HepG2 (cell line): ENCODE measurements around the gene ACSM5. TPM values are rescaled to one million over a fixed set of nuclear protein-coding genes. Genes with fewer than 3 reads are reported as not detected.

Source experiments
- KDM4B ChIP-seq: sonication (generic); formaldehyde crosslinking; IDR thresholded peaks from 2 replicates; pipeline ENCODE4 v1.4.0; 2020; ENCODE audit warnings: missing genetic modification reagents
- MEIS1 ChIP-seq: sonication (generic); formaldehyde crosslinking; IDR thresholded peaks from 2 replicates; pipeline ENCODE4 v1.9.0; 2021; ENCODE audit warnings: mild to moderate bottlenecking, missing genetic modification reagents, moderate library complexity, borderline replicate concordance
- PCBP2 ChIP-seq: fragments of 200-400 bp; formaldehyde crosslinking; optimal IDR thresholded peaks from 2 replicates; pipeline ENCODE3; 2018; ENCODE audit warnings: low read length, low read depth; ENCODE audit not compliant: poor library complexity, severe bottlenecking
- ZFP37 ChIP-seq: sonication (generic); formaldehyde crosslinking; IDR thresholded peaks from 2 replicates; pipeline ENCODE4 v1.4.0; 2020; ENCODE audit warnings: missing genetic modification reagents, borderline replicate concordance
- ZNF20 ChIP-seq: sonication (generic); formaldehyde crosslinking; IDR thresholded peaks from 2 replicates; pipeline ENCODE4 v1.4.0; 2020; ENCODE audit warnings: mild to moderate bottlenecking, moderate library complexity, missing genetic modification reagents
- ZNF839 ChIP-seq: sonication (generic); formaldehyde crosslinking; IDR thresholded peaks from 2 replicates; pipeline ENCODE4 v1.4.0; 2020; ENCODE audit warnings: missing genetic modification reagents, mild to moderate bottlenecking, borderline replicate concordance
- polyA plus RNA-seq, 8 experiments: library from polyadenylated mRNA; depleted of rRNA in 3 of 8; stranded (reverse) in 7 of 8; unstranded in 1 of 8; fragments of >200 nt; fragmentation: Illumina TruSeq in 4 of 8; extraction: Trizol in 4 of 8; gene quantifications; 2 replicates each; pipeline versions ENCODE4 v1.2.1 to v1.2.3, GENCODE V29; 2011 to 2016; ENCODE audit warnings: low read depth in 4 of 8, missing spikeins in 1 of 8, mixed read lengths in 1 of 8; ENCODE audit not compliant: insufficient read depth in 1 of 8
- total RNA-seq, 5 experiments: library from RNA; depleted of rRNA; stranded (reverse); fragments of >200 nt; fragmentation: Illumina TruSeq; extraction: Trizol; gene quantifications; 2 replicates each; pipeline ENCODE4 v1.2.3, GENCODE V29; 2016; ENCODE audit warnings: low read depth in 1 of 5
- TF ChIP-seq, protein P1 (sequence below), 2 experiments: sonication (generic) in 1 of 2; formaldehyde crosslinking in 1 of 2; IDR thresholded peaks; 2 replicates each; pipeline versions ENCODE4 v1.4.0 to v1.6.1; 2016 to 2020; ENCODE audit warnings: borderline replicate concordance in 1 of 2, low read depth in 1 of 2, mild to moderate bottlenecking in 1 of 2, missing genetic modification reagents in 1 of 2
- TF ChIP-seq, protein P2 (sequence below): sonication (generic); formaldehyde crosslinking; IDR thresholded peaks from 2 replicates; pipeline ENCODE4 v1.4.0; 2020; ENCODE audit warnings: mild to moderate bottlenecking, missing genetic modification reagents, borderline replicate concordance
- TF ChIP-seq, protein P3 (sequence below), 2 experiments: sonication (generic) in 1 of 2; formaldehyde crosslinking in 1 of 2; IDR thresholded peaks; 2 replicates each; pipeline versions ENCODE4 v1.4.0 to v1.6.1; 2018 to 2020; ENCODE audit warnings: missing genetic modification reagents in 2 of 2, borderline replicate concordance in 1 of 2, low read depth in 1 of 2, mild to moderate bottlenecking in 1 of 2, missing biosample characterization in 1 of 2

Gene ACSM5
- total and polyA plus RNA-seq, 2 of the 13 experiments (the other 11 are each of a cell fraction or from before 2014, with no cell fraction given) = 9.1 to 15.0 TPM

DNA sequence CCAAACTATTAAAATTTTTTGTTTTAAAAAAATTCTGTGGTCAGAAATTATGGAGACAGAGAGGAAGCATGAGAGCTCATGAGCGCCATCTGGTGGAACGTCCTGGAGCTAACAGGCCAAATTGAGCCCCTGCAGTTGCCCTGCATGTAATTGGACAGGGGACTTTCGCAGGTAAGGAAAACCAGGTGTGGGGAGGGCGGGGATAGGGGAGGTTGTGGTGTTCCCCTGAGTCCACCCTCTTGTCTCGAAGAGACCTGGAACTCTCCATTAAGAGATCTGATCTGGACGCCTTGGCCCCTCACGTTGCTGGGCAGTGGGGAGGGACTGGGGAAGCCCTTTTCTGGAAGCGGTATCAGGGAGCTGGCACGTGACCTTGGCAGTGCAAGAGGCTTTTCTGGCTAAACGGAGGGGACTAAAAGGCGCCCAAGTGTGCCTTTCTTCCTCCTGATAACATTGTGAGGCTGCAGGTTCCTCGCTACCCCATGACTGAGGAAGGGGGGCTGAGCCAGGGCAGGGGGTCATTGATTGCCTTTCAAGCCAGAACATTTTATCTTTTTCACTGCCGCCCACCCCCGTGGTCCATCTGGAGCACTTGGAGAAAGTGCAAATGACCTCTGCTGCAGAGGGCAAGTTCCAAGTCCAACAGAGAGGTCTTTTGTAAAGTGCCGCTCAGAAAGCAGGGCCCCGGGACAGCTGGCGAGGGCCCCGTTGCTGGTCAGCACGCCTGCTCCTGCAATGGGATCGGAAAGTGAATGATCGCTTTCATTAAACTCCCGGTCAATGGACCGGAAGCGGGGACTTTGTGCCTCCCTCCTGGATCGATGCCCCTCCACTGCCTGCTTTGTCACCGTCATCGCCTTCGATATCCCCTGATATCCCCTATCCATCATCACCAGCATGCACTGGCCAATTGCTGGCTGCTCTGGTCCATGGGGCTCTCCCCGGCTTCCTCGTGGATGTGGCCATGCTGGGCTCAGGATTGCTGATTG is 23.2 kb upstream of the ACSM5 start (continued):
- TF ChIP-seq, protein P1, sequence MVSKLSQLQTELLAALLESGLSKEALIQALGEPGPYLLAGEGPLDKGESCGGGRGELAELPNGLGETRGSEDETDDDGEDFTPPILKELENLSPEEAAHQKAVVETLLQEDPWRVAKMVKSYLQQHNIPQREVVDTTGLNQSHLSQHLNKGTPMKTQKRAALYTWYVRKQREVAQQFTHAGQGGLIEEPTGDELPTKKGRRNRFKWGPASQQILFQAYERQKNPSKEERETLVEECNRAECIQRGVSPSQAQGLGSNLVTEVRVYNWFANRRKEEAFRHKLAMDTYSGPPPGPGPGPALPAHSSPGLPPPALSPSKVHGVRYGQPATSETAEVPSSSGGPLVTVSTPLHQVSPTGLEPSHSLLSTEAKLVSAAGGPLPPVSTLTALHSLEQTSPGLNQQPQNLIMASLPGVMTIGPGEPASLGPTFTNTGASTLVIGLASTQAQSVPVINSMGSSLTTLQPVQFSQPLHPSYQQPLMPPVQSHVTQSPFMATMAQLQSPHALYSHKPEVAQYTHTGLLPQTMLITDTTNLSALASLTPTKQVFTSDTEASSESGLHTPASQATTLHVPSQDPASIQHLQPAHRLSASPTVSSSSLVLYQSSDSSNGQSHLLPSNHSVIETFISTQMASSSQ (IDR thresholded peaks at IDR 0.05; ENCODE audit: low read depth) = peak; percentile 53; the same call in 1 of the 2 replicates
- TF ChIP-seq, protein P1 (CRISPR knock-in tag; IDR thresholded peaks at IDR 0.05; ENCODE audit: borderline replicate concordance) = no peak
- 0 out of 2 replicates have a peak, but pooled peaks have one; percentile 48 for TF ChIP-seq ZNF839 (CRISPR knock-in tag)
- no peak for TF ChIP-seq PCBP2
- TF ChIP-seq, protein P2, sequence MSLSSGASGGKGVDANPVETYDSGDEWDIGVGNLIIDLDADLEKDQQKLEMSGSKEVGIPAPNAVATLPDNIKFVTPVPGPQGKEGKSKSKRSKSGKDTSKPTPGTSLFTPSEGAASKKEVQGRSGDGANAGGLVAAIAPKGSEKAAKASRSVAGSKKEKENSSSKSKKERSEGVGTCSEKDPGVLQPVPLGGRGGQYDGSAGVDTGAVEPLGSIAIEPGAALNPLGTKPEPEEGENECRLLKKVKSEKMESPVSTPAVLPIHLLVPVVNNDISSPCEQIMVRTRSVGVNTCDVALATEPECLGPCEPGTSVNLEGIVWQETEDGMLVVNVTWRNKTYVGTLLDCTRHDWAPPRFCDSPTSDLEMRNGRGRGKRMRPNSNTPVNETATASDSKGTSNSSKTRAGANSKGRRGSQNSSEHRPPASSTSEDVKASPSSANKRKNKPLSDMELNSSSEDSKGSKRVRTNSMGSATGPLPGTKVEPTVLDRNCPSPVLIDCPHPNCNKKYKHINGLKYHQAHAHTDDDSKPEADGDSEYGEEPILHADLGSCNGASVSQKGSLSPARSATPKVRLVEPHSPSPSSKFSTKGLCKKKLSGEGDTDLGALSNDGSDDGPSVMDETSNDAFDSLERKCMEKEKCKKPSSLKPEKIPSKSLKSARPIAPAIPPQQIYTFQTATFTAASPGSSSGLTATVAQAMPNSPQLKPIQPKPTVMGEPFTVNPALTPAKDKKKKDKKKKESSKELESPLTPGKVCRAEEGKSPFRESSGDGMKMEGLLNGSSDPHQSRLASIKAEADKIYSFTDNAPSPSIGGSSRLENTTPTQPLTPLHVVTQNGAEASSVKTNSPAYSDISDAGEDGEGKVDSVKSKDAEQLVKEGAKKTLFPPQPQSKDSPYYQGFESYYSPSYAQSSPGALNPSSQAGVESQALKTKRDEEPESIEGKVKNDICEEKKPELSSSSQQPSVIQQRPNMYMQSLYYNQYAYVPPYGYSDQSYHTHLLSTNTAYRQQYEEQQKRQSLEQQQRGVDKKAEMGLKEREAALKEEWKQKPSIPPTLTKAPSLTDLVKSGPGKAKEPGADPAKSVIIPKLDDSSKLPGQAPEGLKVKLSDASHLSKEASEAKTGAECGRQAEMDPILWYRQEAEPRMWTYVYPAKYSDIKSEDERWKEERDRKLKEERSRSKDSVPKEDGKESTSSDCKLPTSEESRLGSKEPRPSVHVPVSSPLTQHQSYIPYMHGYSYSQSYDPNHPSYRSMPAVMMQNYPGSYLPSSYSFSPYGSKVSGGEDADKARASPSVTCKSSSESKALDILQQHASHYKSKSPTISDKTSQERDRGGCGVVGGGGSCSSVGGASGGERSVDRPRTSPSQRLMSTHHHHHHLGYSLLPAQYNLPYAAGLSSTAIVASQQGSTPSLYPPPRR = no peak; the same call in 1 of the 2 replicates
- TF ChIP-seq, protein P3, sequence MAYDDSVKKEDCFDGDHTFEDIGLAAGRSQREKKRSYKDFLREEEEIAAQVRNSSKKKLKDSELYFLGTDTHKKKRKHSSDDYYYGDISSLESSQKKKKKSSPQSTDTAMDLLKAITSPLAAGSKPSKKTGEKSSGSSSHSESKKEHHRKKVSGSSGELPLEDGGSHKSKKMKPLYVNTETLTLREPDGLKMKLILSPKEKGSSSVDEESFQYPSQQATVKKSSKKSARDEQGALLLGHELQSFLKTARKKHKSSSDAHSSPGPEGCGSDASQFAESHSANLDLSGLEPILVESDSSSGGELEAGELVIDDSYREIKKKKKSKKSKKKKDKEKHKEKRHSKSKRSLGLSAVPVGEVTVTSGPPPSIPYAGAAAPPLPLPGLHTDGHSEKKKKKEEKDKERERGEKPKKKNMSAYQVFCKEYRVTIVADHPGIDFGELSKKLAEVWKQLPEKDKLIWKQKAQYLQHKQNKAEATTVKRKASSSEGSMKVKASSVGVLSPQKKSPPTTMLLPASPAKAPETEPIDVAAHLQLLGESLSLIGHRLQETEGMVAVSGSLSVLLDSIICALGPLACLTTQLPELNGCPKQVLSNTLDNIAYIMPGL (CRISPR knock-in tag; IDR thresholded peaks at IDR 0.05; ENCODE audit: borderline replicate concordance in 1 of 2, low read depth in 1 of 2) = peak in 1 of 2 experiments; percentile 17; a peak in 2 of 4 replicates
- 0 out of 2 replicates have a peak, but pooled peaks have one; percentile 20 for TF ChIP-seq ZNF20 (CRISPR knock-in tag)
- no peak for TF ChIP-seq ZFP37 (CRISPR knock-in tag)
- no peak for TF ChIP-seq MEIS1 (CRISPR knock-in tag)
- no peak for TF ChIP-seq KDM4B (CRISPR knock-in tag)
